NCI-H1417 treated with DMSO at 0.1 percent for 48 hours (cell line): ENCODE data around the gene FSTL4.
"Not testable (repeated sequence)": the region's sequence is repeated elsewhere in the genome, so short reads cannot be mapped to it uniquely, and the experiment has no call there.

Experiments
- DNase-seq: peaks from one replicate; lab custom pipeline; 2025; lab: John Stamatoyannopoulos, UW

The FSTL4 gene

GRCh38 chr5:133403741-133404364, 208.5 kb downstream of the FSTL4 start:
- DNase-seq = no peak

GRCh38 chr5:133402775-133403174, 209.6 kb downstream of the FSTL4 start:
- DNase-seq = no peak

GRCh38 chr5:133401731-133402347, 210.5 kb downstream of the FSTL4 start:
- DNase-seq = no peak

- no peak for DNase-seq
Observed at GRCh38 chr5:133400831-133401351, 211.4 kb downstream of the FSTL4 start.

GRCh38 chr5:133400120-133400519, 212.2 kb downstream of the FSTL4 start:
- DNase-seq = no peak

- DNase-seq = no peak
Observed at GRCh38 chr5:133399247-133399891, 213.0 kb downstream of the FSTL4 start.

- DNase-seq = no peak
Observed at GRCh38 chr5:133398646-133399101, 213.7 kb downstream of the FSTL4 start.

- DNase-seq = no peak
Observed at GRCh38 chr5:133397990-133398645, 214.2 kb downstream of the FSTL4 start.

GRCh38 chr5:133397348-133397747, 215.0 kb downstream of the FSTL4 start:
- no peak for DNase-seq

- no peak for DNase-seq
Observed at GRCh38 chr5:133396814-133397213, 215.5 kb downstream of the FSTL4 start.

GRCh38 chr5:133396187-133396741, 216.1 kb downstream of the FSTL4 start:
- no peak for DNase-seq

GRCh38 chr5:133395207-133395606, 217.1 kb downstream of the FSTL4 start:
- DNase-seq = not testable (repeated sequence)

- not testable (repeated sequence) for DNase-seq
Observed at GRCh38 chr5:133394477-133394817, 217.9 kb downstream of the FSTL4 start.

- DNase-seq = no peak
Observed at GRCh38 chr5:133393776-133394476, 218.4 kb downstream of the FSTL4 start.

GRCh38 chr5:133392448-133392847, 219.9 kb downstream of the FSTL4 start:
- no peak for DNase-seq

- no peak for DNase-seq
Observed at GRCh38 chr5:133391354-133392136, 220.8 kb downstream of the FSTL4 start.

- DNase-seq = no peak
Observed at GRCh38 chr5:133390416-133391353, 221.7 kb downstream of the FSTL4 start.

GRCh38 chr5:133389066-133389590, 223.2 kb downstream of the FSTL4 start:
- no peak for DNase-seq

GRCh38 chr5:133387621-133388020, 224.7 kb downstream of the FSTL4 start:
- DNase-seq = no peak

GRCh38 chr5:133387091-133387490, 225.2 kb downstream of the FSTL4 start:
- no peak for DNase-seq
